ENCODE results near the gene SDHAF1. TPM values are rescaled to one million over a fixed set of nuclear protein-coding genes. Genes with fewer than 3 reads are reported as not detected.

SDHAF1 gene
- total RNA-seq, 1 donor from 2014 or later = 4.6 TPM

- no peak for DNase-seq (ENCODE audit: low spot score)
- Histone ChIP-seq H3F3A (ENCODE audit: low read depth) (peaks cover 7% of the 10 kb centered on the region), H3K27me3 (no peaks in the 10 kb centered on the region), H3K4me1 (peaks cover 7% of the 10 kb centered on the region), H2AFZ (replicated peaks) (no peak overlapping the region), H3K4me2 (no peak overlapping the region), H3K4me3 (no peak overlapping the region), H4K20me1 (ENCODE audit: low read depth) (peaks cover 8% of the 10 kb centered on the region), H3K79me2 (ENCODE audit: low read depth) (peaks cover 10% of the 10 kb centered on the region), H3K27ac (no peak overlapping the region), H3K36me3 (no peaks in the 10 kb centered on the region), H3K9ac (no peak overlapping the region), H3K9me3 (ENCODE audit: low read depth) (no peaks in the 10 kb centered on the region)
- no peak for TF ChIP-seq EZH2phosphoT487 (IDR thresholded peaks at IDR 0.05)
- no peak for TF ChIP-seq CTCF (IDR thresholded peaks at IDR 0.05)
- TF ChIP-seq EZH2 (IDR thresholded peaks at IDR 0.05) = no peak
- peaks cover 7% of the 10 kb centered on the region for H3K27me3 Mint-ChIP-seq (ENCODE audit: insufficient read depth, low read depth)
- H3K27ac Mint-ChIP-seq = no peak overlapping the region
- no peak overlapping the region for H3K4me3 Mint-ChIP-seq
- H3K4me1 Mint-ChIP-seq = peaks cover 16% of the 10 kb centered on the region
- peaks cover 16% of the 10 kb centered on the region for H3K36me3 Mint-ChIP-seq
- no peaks in the 10 kb centered on the region for H3K9me3 Mint-ChIP-seq
Measured at GRCh38 chr19:36030264-36031148, 35.5 kb downstream of the SDHAF1 start.

DNA sequence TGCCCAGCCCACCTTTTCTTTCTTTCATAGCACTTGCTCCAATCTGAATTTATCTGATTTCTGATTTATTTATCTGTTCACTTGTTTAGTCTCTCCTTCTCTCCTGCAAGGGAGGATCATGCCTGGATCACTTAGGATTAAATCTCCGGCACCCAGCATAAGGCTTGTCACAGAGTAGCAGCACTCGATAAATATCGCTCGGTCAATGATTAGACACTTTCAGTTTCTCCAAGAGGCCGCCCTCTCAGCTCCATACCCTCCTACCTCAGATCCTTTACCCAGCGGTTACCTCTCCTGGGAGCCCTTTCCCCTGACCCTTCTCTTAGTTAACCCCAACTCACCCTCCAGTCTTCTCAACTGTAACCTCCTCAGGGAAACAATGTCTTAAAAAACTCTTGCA lies 36.3 kb downstream of the SDHAF1 start:
- Mint-ChIP-seq H3K36me3 (peaks cover 16% of the 10 kb centered on the region), H3K4me3 (peak overlapping the region; percentile 90), H3K27ac (no peak overlapping the region), H3K4me1 (peaks cover 16% of the 10 kb centered on the region), H3K9me3 (no peaks in the 10 kb centered on the region), H3K27me3 (ENCODE audit: insufficient read depth, low read depth) (peaks cover 7% of the 10 kb centered on the region)
- Histone ChIP-seq H3K9ac (no peak overlapping the region), H3K79me2 (ENCODE audit: low read depth) (peaks cover 10% of the 10 kb centered on the region), H3K27me3 (no peaks in the 10 kb centered on the region), H3K4me3 (peak overlapping the region; percentile 100), H3K36me3 (no peaks in the 10 kb centered on the region), H3K9me3 (ENCODE audit: low read depth) (no peaks in the 10 kb centered on the region), H3K4me2 (peak overlapping the region; percentile 94), H3K27ac (no peak overlapping the region), H2AFZ (replicated peaks) (no peak overlapping the region), H3K4me1 (peaks cover 7% of the 10 kb centered on the region), H4K20me1 (ENCODE audit: low read depth) (peaks cover 8% of the 10 kb centered on the region), H3F3A (ENCODE audit: low read depth) (peaks cover 7% of the 10 kb centered on the region)
- no peak for TF ChIP-seq CTCF (IDR thresholded peaks at IDR 0.05)
- TF ChIP-seq EZH2phosphoT487 (IDR thresholded peaks at IDR 0.05) = no peak
- TF ChIP-seq EZH2 (IDR thresholded peaks at IDR 0.05) = no peak
- DNase-seq (ENCODE audit: low spot score) = no peak

- Histone ChIP-seq H3K9me3 (ENCODE audit: low read depth) (no peaks in the 10 kb centered on the region), H3K4me3 (peak within 1 kb of the TSS; percentile 100), H3K27me3 (no peaks in the 10 kb centered on the region), H3F3A (ENCODE audit: low read depth) (peaks cover 7% of the 10 kb centered on the region), H3K79me2 (ENCODE audit: low read depth) (peaks cover 10% of the 10 kb centered on the region), H3K9ac (peak within 1 kb of the TSS; percentile 72), H3K4me1 (peaks cover 7% of the 10 kb centered on the region), H4K20me1 (ENCODE audit: low read depth) (peaks cover 8% of the 10 kb centered on the region), H3K27ac (no peak within 1 kb of the TSS), H3K4me2 (peak within 1 kb of the TSS; percentile 94), H3K36me3 (no peaks in the 10 kb centered on the region), H2AFZ (replicated peaks) (peak within 1 kb of the TSS; percentile 99)
- DNase-seq (ENCODE audit: low spot score) = peak; percentile 91
- TF ChIP-seq CTCF (IDR thresholded peaks at IDR 0.05) (peak; percentile 7), EZH2 (IDR thresholded peaks at IDR 0.05) (no peak)
- peaks cover 16% of the 10 kb centered on the region for H3K4me1 Mint-ChIP-seq
- peak within 1 kb of the TSS; percentile 76 for H3K27ac Mint-ChIP-seq
- peaks cover 9% of the 10 kb centered on the region for H3K36me3 Mint-ChIP-seq
- no peaks in the 10 kb centered on the region for H3K9me3 Mint-ChIP-seq
- peak within 1 kb of the TSS; percentile 90 for H3K4me3 Mint-ChIP-seq
- H3K27me3 Mint-ChIP-seq (ENCODE audit: insufficient read depth, low read depth) = peaks cover 9% of the 10 kb centered on the region
Measured at GRCh38 chr19:36032251-36033104, 37.5 kb downstream of the SDHAF1 start, which contains the start of gene CLIP3. TSS of gene CLIP3 (minus strand) at chr19:36032873. CDS start at chr19:36032357, 516 bp downstream.

Measured in neural progenitor cell (in vitro differentiated cells).